SKM-1 (cell line): ENCODE data around the gene SAMD9L.

ENCODE experiments used
- DNase-seq: peaks from one replicate; lab custom pipeline; 2025; ENCODE audit not compliant: unreplicated experiment; lab: John Stamatoyannopoulos, UW

Gene SAMD9L

GRCh38 chr7:93148144-93148543 lies at the start of gene SAMD9L:
TSS of gene SAMD9L (minus strand) at chr7:93148385. CDS start at chr7:93135971, 12,414 bp downstream.
- peak; percentile 27 for DNase-seq

- DNase-seq = no peak
These were observed 48.2 kb upstream of the SAMD9L start for GRCh38 chr7:93196336-93196735.

- DNase-seq = no peak
These were observed 46.2 kb upstream of the SAMD9L start for GRCh38 chr7:93194386-93194785.

- DNase-seq = no peak
These were observed 40.9 kb upstream of the SAMD9L start for GRCh38 chr7:93188870-93189634.

- DNase-seq = no peak
These were observed 37.3 kb upstream of the SAMD9L start for GRCh38 chr7:93185303-93186027.

GRCh38 chr7:93179173-93179572 lies 31.0 kb upstream of the SAMD9L start:
- DNase-seq = no peak

GRCh38 chr7:93178213-93178612 lies 30.0 kb upstream of the SAMD9L start:
- no peak for DNase-seq

GRCh38 chr7:93176992-93177580 lies 28.9 kb upstream of the SAMD9L start:
- no peak for DNase-seq

- DNase-seq = no peak
These were observed 27.0 kb upstream of the SAMD9L start for GRCh38 chr7:93175219-93175618.

GRCh38 chr7:93172683-93173082 lies 24.5 kb upstream of the SAMD9L start:
- no peak for DNase-seq

GRCh38 chr7:93171606-93172226 lies 23.5 kb upstream of the SAMD9L start:
- DNase-seq = no peak

GRCh38 chr7:93165447-93165846 lies 17.3 kb upstream of the SAMD9L start:
- no peak for DNase-seq

GRCh38 chr7:93164766-93165165 lies 16.6 kb upstream of the SAMD9L start:
- DNase-seq = no peak

GRCh38 chr7:93161181-93161762 lies 13.1 kb upstream of the SAMD9L start:
- no peak for DNase-seq

GRCh38 chr7:93160410-93160809 lies 12.2 kb upstream of the SAMD9L start:
- DNase-seq = no peak

- no peak for DNase-seq
These were observed 11.3 kb upstream of the SAMD9L start for GRCh38 chr7:93159490-93159889.

- no peak for DNase-seq
These were observed 8.7 kb upstream of the SAMD9L start for GRCh38 chr7:93156884-93157283.

GRCh38 chr7:93150200-93150835 lies 2.1 kb upstream of the SAMD9L start:
- DNase-seq = no peak

GRCh38 chr7:93148727-93149126 lies 542 bp upstream of the SAMD9L start:
- DNase-seq = no peak

GRCh38 chr7:93147363-93147762 lies 822 bp downstream of the SAMD9L start:
- DNase-seq = no peak
